HG03108 (cell line): ENCODE results near the gene ADI1.
A peak's percentile ranks its signal among the peaks of the same experiment; 100 is the strongest.
"Not testable (repeated sequence)": the region's sequence is repeated elsewhere in the genome, so short reads cannot be mapped to it uniquely, and the experiment has no call there.

Experiments
- ATAC-seq: cut with Tn5 transposase; IDR thresholded peaks from one replicate; pipeline ENCODE4 v1.9.1; 2021; ENCODE audit warnings: moderate library complexity; ENCODE audit not compliant: unreplicated experiment

Gene ADI1

DNA sequence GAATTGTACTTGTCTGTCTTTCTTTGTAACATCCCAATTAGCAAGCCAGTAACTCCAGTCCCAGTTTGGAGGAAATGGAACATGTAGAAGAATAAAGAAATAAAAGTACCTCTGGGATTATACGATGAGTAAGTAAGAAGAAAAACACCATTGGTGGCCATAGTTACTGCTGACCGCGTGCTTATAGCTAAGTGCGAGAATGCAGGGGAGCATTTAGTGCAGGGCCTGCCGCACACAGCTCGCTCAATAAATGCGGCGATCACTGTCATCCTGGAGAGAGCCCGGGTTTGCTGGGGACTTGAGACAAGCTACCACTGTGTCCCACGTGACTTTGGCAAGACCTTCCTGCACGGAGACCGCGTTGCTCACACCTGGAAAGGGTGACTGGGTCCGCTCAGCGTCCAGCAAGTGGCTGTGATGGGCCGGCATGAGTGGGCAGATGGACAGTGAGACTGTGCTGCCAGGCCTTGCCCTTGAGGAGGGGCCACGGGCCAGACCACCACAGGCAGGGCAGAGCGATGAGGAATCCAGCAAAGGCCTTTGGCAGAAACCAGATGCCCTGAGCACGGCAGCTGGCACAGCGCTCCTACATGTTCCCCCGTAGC, 54.8 kb downstream of the ADI1 start:
- no peak for ATAC-seq

DNA sequence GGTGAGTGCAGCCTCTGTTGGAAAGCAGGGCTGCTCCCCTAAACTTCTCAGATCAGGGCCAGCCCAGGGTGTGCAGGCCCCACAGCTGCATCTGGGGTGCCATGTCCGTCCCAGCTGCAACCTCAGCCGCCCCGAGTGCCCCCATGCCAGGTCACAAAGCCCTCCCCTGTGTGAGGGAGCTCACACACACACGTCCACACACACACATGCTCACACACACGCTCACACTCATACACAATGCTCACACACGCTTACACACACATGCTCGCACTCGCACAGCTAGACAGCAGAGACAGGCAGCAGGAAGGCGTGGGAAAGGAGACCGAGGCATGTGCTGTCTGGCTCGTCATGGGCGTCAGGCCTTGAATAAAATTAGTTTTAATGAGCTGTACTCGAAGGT, 55.4 kb downstream of the ADI1 start:
- no peak for ATAC-seq

DNA sequence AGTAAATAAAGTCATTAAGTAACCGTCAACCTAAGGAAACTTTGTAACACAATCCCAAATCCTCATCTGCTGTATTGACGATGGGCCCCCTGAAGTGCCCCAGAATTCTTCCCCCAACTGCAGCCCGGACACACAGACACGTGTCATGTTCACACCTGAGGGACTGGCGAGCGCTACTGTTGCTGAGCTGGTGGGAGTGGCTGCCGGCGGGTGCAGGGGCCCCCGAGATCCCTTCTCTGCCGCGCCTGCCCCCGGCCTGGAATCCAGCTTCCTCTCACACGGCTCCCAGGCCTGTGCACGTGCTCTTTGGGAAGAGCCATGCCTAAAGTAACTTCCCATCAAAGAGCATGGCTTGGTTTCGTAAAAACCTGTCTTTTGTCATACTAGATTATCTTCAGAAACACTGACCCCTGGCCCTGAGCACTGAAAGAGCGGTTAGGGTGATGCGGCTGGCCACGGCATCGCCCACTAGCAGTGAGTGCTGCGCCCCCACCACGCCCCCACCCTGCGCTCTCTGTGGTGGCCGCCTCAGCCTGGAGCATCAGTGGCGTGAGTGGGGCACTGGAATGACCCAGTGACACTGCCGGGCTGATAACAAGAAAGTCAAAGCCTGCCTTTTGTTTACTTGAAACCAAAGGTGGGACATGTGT, 56.0 kb downstream of the ADI1 start:
- ATAC-seq = no peak

DNA sequence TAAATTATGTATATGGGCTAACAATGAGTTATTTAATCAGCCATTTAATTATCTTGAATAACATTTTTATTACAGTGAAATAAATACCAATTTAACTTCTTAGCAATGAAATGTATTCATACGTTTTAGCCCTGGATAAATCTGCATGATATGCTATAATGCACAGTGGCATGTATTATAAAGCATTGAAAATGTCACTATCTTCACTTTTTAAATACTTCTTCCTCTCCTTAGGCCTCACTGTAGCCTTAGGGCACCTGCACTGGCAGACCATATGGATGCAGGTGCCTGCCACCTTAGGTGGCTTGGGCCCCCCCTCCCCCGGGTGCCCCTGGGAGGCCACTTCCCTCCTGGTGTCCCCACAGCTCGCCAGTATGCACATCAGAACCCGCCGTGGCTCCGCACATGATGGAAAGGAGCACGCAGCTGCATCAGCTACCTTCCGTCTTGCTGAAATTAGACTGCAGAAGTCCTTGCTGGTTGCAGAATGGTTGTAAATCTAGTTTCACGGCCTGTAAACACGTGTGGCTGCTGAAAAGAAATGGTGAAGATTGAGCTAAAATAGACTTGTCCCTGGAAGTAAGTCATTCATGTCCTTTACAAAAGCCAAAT, 56.7 kb downstream of the ADI1 start:
- no peak for ATAC-seq

DNA sequence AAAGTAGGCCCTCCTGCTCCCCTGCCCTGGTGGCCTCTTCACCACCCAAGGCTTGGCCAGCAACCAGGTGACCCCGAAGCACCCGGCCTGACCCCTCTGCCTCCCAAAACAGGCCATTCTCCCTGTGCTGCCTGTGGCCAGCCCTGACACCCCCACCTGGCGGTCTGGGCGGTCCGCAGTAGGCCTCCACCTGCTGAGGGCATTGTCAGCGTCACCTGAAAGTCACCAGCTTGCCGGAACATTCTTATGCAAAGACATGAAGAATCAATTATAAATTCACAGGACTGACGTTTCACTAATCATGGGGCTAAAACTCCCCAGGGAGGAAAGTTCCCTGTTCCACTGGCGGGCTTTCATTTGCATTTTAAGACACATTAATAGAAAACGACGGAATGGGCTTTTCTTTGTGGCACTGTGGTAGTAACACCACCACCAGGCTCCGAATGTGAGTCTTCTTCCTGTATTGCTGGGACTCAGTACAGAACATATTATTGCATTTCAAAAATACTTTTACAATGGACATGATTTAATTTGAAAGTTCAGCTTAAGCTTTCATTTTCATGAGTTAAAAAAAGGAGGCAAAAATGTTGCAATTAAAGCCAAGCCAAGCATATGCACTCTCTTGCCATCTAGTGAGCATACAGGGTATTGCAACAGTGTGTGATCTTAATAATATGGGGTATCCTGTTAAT, 57.4 kb downstream of the ADI1 start:
- ATAC-seq = peak; percentile 70

DNA sequence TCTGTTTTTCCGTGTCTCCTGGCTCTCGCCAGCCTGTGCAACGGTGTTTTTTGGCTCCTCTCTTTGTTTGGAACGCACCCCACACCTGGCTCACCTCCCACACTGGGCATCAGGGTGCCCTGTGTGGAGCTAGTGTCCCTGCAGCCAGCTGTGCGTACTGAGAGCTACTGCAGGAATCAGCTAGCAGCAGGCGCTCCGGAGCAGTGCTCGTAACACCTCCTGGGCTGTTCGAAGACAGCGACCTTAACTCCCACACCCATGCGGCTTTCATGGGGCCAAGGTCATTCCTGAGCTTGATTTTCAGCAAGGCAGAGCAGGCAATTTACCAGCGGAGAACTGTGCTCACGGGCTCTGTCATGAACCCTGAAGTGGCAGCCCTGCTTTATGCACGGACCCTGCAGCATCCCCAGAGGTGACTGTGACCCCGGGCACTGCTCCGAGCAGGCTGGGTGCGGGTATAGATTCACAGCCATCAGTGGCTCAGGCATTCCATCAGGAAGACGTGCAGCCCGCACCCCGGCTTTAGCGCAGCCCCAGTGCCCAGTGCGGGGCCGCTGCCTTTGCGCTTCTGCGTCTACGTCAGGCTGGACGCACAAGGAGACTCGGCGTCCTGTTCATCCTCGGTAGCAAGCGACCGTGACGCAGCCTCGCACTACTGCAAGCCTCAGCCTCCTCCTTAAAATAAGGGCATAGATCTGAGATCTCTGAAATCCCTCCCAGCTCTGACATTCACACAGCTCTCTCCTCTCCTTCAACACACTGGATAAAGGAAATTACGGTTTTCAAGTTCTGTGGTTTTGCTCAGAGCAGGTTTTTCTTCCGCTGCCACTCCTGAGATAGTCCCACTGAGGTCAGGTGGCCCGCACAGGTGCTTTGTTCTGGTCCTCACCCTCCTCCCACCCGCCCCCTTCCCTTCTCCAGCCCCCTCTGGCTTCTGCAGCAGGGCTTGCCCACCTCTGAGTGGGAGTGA, 58.2 kb downstream of the ADI1 start:
- ATAC-seq = no peak

DNA sequence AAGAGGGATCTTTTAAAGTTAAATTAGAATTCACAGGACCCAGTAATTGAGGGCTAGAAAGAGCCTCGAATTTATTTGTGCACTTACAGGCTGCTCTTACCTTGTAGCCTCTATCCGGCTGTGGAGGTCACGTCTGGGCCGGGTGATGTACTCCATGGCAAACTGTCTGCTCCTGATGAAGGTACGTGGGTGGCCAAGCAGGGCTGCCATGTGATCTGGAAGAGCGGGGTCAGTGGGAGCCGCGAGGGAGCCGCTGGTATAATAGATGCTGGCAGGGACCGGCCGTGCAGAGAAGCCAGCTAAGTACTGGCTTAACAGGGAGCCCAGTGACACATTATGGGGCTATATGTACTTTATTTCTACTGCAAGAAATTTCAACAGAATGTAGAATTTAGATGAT, 59.2 kb downstream of the ADI1 start:
- no peak for ATAC-seq

DNA sequence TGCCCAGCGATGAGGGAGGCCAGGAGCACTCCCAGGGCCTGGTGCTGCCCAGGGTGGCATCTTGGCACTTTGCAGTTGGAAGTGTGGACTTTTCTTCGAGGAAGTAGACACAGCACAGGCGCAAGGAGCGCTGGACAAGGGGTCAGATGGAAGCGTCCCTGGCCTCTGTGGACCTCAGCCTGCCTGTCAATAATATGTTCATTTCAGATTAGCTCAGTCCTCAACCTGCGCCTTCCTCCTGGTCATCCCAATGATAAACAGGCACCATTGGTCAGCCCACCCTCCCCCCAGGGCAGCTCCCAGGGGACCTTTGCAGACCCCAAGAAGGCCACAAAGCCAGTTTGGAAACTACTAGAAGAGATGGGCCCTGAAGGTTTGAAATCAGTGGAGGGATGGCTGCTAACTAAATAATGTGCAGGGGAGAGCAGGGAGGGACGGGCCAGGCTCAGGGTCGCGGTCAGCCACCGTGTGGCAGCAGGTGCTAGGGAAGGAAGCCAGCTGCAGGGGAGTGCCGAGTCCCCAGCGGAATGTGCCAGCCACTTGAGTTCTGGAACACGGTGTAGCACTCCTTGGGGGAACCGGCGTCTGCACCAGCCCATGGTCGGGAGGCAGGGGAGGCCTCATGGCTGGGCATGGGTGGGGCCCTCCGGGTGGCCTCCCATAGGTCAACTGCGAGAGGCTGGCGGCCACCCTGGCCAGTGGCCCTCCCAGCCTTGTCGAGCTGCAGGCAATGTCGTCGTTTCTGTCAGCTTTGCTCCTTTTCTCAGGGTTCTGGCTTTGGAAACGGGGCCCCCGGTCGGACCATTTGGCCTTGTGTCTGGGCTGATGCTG, 59.9 kb downstream of the ADI1 start:
- no peak for ATAC-seq

DNA sequence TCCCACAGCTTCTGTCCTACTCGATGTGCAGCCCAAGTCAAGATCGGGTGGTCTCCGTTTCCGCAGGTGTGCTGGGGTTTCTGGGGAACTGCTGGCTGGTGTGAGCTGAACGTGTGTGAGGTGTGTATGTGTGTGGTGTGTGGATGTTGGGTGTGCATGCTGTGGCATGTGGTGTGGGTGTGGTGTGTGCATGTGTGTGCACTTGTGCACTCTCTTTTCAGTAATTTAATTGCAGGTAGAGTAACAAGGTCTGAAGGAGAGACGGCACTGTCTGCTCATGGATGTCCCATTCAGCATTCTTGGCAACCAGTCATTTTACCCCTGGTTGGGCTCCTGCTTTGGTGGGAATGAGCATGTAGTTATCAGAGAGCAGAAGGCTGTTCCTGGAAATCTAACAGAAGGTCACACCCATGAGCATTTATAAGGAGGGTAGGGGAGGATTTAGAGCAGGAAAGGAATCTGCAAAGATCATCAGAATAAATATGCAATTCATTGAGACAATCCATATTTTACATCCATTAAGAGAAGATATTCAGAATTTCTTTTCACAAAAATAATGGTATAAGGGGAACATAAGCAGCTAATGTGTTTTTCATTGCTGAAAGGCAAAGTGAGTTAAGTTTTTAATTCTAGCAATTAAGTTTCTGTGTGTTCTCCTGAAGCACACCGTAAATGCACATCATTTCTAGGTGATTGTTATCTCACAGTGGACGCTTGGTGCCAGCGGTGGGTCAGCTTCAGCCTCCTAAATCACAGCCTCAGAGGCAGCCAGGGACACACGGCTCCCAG, 60.7 kb downstream of the ADI1 start:
- no peak for ATAC-seq

DNA sequence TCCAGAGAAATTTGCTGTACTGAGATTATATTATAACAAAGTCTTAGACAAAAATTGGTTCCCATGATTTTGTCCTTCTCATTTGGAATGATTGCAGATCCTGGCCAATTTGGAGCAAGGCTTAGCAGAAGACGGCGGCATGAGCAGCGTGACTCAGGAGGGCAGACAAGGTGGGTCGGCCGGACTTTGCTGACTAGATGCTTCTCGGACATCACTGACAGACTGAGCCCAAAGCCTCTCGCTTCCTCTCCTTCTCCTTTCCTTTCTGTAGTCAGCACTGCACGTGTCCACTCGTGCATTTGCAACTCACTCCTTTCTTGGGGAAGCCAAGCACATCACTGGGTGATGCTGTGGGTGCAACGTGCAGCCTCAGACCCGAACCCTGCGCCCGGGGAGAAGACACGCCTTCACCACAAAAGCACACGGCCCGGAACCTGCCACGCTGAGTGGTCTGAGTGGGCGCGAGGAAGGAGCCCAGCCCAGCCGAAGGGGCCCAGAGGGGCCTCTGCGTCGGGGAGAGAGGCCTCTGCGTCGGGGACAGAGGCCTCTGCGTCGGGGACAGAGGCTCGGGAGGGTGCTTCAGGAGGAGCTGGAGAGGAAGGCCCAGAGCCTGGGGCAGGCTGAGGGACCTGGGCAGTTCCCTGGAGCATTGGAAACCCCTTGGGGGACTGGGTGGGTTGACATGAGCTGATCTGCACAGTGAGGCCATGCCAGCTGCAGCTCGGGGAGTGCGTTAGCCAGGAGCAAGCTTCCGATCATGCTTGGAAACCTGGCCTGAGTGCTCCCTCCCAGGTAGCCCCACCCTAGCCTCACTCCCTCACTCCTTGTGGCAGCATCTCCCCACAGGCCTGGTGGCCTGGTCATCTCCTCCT, 61.6 kb downstream of the ADI1 start:
- no peak for ATAC-seq

DNA sequence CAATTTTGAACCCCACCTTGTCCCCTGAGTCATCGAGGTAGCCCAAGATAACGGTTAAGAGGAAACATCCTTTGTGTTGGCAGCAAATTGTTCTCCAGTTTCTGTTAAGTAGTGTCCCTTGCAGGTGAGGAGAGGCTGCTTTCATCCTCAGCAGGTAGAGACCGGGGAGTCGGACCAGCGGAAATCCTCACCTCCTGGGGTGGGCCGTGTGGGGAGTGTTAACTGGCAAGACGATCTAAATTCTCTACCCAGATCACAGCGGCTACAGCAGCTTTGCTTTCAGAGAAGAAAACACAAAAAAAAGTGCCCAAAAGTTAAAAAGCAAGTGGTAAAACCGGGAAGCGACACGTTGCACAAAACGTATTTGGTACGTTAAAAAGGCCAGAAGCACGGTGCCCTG, 63.2 kb downstream of the ADI1 start:
- ATAC-seq = no peak

DNA sequence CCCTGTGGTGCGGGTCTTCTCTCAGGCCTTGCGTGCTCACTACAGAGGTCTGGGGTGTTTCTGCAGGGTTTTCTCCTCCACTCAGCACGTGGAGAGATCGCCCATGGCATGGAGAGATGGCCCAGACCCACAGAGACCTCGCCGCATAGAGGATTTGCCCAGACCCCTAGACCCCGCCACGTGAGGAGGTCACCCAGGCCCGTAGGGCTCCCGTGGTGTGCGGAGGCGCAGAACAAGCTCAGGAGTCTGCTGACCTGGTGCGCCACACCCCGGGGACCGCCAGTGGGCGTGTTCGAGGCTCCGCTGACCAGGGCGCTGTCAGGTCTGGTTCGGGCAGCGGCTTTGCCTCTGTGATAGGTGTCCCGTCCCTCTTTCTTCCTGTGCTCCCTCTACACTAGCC, 64.5 kb downstream of the ADI1 start:
- ATAC-seq = no peak

DNA sequence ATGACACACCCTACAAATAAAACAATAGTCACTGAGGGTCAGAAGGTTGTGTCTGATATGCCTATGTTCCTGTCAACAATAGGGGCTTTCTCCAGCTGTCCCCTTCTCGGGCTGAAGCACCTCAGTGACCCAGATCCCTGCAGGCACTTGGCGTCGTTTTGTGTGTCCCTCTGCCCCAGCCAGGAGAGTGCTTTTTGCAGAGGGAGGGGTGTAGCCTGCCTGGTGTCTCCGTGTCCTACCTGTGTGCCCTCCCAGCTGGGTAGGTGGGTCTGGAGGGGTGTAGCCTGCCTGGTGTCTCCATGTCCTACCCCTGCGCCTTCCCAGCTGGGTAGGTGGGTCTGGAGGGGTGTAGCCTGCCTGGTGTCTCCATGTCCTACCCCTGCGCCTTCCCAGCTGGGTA, 65.3 kb downstream of the ADI1 start:
- ATAC-seq = not testable (repeated sequence)

DNA sequence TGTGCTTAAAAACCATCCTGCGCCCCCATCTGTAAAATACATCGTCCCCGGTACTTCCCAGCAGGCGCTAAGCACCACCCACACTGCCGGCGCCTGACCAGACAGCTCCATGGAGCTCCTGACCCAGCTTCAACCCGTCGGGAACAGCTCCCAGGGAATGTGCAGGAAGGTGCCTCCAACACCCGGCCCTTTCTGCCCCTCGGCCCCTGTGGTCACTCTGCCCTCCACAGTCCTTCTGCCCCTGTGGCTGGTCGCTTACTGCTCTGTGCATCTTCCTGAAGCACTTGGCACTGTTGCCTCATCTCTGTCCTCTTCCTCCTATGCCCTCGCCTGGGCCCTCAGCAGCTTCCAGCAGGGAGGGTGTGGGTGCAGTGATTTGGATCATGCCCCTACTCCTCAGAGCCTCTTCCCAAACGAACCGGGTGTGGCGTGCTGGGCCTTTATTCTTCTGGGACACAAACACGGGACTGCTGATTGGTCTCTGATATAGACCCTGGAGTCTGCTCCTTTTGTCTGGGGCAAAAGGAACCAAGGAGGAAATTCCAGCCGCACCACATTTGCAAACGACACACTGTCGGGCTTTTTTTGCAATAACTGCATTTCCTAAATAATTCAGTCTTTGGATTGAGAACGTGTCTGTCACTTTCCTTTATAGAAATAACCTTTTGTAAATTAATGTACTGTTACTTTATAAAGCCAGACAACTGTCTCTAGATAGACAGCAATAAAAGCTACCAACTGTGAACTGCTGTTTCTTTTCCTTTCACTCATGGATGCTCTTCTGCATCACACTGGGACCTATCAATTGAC, 65.9 kb downstream of the ADI1 start:
- no peak for ATAC-seq

DNA sequence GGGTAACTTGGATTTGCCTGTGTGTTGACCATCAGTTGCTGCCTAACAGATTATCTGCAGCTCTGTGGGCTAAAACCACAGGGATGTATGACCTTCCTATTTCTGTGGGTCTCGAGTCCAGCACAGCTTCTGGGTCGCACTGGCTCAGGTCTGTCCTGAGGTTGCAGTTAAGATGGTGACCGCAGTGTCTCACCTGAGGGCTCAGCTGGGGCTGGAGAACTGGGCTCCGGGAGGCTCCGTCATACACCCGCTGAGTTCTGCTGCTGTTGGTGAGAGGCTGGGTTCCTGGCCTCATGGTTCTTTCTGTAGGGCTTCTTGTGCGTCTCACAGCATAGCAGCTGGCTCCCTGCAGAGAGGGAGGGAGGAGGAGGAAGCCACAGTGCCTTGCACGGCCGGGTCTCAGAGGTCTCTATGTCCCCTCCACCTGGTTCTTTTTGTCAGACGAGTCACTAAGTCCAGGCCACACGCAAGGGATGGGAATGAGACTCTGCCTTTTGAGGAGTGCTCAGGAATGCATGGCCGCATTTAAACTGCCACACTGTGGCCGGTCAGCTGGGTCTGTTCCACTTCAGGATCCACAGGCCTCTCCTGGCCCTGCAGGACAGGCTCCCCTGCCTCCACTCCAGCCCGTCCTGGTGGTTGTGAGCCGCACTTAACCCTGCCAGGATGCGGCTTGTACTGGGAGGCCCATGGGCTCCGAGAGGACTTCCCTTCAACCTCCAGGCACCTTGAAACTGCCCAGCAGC, 67.2 kb downstream of the ADI1 start:
- ATAC-seq = no peak

DNA sequence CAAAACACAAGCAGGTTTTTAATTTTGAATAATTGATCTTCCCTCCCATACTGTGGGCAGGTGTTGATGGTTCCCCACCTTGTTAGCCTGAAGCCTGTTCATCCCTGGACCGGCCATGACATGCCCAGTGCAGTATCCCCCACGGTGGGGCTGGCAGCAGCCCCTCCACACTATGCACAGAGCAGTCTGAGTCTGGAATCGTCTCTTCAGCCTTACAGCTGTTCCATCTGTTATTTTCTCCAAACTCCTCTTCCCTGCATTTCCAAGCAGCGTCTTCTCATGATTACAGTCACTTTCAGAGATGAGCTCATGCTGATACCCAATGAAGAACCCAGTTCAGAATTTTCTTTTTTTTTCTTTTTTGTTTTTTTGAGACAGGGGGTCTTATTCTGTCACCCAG, 68.2 kb downstream of the ADI1 start:
- ATAC-seq = no peak
